ENCODE data around the gene RRN3. TPM values are rescaled to one million over a fixed set of nuclear protein-coding genes. Genes with fewer than 3 reads are reported as not detected.
"Not testable (repeated sequence)": the region's sequence is repeated elsewhere in the genome, so short reads cannot be mapped to it uniquely, and the experiment has no call there.

The RRN3 gene
- total RNA-seq, 1 experiment from 2014 or later, result 40.9 TPM

DNA sequence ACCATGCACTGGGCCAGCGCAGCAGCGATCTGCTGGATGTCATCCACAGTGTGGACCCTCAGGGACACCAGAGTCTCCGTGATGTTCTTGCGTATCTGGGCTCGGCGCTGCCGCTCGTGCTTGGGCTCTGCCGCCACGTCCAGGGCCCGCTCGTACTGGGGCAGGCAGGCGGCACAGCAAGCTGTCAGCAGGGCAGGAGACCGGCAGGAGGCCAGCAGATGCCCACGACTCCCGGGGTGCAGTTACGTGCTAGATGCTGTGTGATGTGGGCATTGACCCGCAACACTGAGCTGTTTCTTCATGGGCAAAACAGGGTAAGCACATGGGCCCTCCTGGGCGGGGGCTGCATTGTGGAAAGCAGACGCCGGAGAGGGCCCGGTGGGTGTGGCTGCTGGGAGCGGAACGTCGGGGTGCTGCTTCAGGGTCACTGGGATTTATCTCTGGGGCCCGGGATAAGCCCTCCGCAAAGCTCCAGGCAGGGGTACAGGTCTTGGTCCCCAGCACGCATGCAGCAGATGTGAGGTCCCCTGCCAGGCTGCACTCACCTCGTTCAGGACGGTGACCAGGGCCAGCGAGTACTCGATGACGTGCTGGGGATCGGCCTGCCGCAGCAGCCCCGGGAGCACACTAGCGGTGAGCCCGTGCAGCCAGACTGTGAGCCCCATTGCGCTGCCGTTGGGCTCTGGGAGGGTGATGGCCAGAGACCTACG lies 38.8 kb upstream of the RRN3 start:
- H2BK120ac ChIP-seq (ENCODE audit: low read depth, low read length, poor library complexity, severe bottlenecking); H4K20me1 ChIP-seq (ENCODE audit: control insufficient read depth, insufficient read depth, insufficient read length); H3K56ac ChIP-seq (ENCODE audit: insufficient read length, low read depth, low read length); H2BK12ac ChIP-seq (ENCODE audit: insufficient read length, low read depth, low read length); H3K27me3 ChIP-seq (ENCODE audit: insufficient read depth, low read length); H3T11ph ChIP-seq (ENCODE audit: low read length); H3K79me1 ChIP-seq (ENCODE audit: insufficient read depth, low read depth, low read length, poor library complexity, severe bottlenecking); H3K27ac ChIP-seq (ENCODE audit: insufficient read length, low read depth, low read length); H3K4me3 Mint-ChIP-seq; H2BK15ac ChIP-seq (ENCODE audit: low read depth, low read length); DNase-seq; H4K5ac ChIP-seq (ENCODE audit: insufficient read length, low read depth, low read length); H2AK5ac ChIP-seq (ENCODE audit: insufficient read length, low read length); H3K23me2 ChIP-seq (ENCODE audit: insufficient read length, low read depth, low read length, poor library complexity, severe bottlenecking); H2AFZ ChIP-seq (ENCODE audit: low read length); H3K9me3 Mint-ChIP-seq; H3K4me2 ChIP-seq (ENCODE audit: insufficient read depth, insufficient read length, low read length); H3K4me1 ChIP-seq (ENCODE audit: insufficient read depth, low read length); H3K14ac ChIP-seq (ENCODE audit: insufficient read depth, low read length); H3K4me1 Mint-ChIP-seq; H3K79me2 ChIP-seq (ENCODE audit: insufficient read depth, low read length); H3K18ac ChIP-seq (ENCODE audit: insufficient read length, low read depth, low read length); H3K4ac ChIP-seq (ENCODE audit: low read depth, low read length); H4K8ac ChIP-seq (replicated peaks; ENCODE audit: insufficient read length, low read depth, low read length); H3K9me3 ChIP-seq (ENCODE audit: control insufficient read depth, low read depth, low read length); H3K23ac ChIP-seq (ENCODE audit: insufficient read length, low read depth, low read length); H2BK20ac ChIP-seq (ENCODE audit: low read depth, low read length, poor library complexity, severe bottlenecking); H4K91ac ChIP-seq (ENCODE audit: insufficient read length, low read depth, low read length); H3K27ac Mint-ChIP-seq; H3K9ac ChIP-seq (ENCODE audit: extremely low read depth, insufficient read length, low read length); H3K27me3 Mint-ChIP-seq (ENCODE audit: low read depth); H2BK5ac ChIP-seq (ENCODE audit: insufficient read length, low read length): not testable (repeated sequence)
- WGBS (ENCODE audit: extremely low coverage, insufficient read length, low lambda C conversion rate), result no CpG with 5 or more reads among the region's 41 CpGs
- H3K36me3 Mint-ChIP-seq (ENCODE audit: insufficient read depth in 1 of 3, low read depth in 3 of 3), result peaks cover 3 to 22% (median 13%) of the 10 kb centered on the region in 3 experiments; a peak in 6 of 7 replicates

- not testable (repeated sequence) for H3K18ac ChIP-seq (ENCODE audit: insufficient read length, low read depth, low read length); H2BK15ac ChIP-seq (ENCODE audit: low read depth, low read length); H3K9me3 ChIP-seq (ENCODE audit: control insufficient read depth, low read depth, low read length); H4K91ac ChIP-seq (ENCODE audit: insufficient read length, low read depth, low read length); H3T11ph ChIP-seq (ENCODE audit: low read length); H3K4me2 ChIP-seq (ENCODE audit: insufficient read depth, insufficient read length, low read length); H2AK5ac ChIP-seq (ENCODE audit: insufficient read length, low read length); H3K27ac Mint-ChIP-seq; H4K8ac ChIP-seq (replicated peaks; ENCODE audit: insufficient read length, low read depth, low read length); H3K4ac ChIP-seq (ENCODE audit: low read depth, low read length); H3K27me3 Mint-ChIP-seq (ENCODE audit: low read depth); H2BK5ac ChIP-seq (ENCODE audit: insufficient read length, low read length); H3K79me2 ChIP-seq (ENCODE audit: insufficient read depth, low read length); H4K5ac ChIP-seq (ENCODE audit: insufficient read length, low read depth, low read length); H3K23ac ChIP-seq (ENCODE audit: insufficient read length, low read depth, low read length); DNase-seq; H3K4me1 Mint-ChIP-seq; H3K27me3 ChIP-seq (ENCODE audit: insufficient read depth, low read length); H3K56ac ChIP-seq (ENCODE audit: insufficient read length, low read depth, low read length); H3K27ac ChIP-seq (ENCODE audit: insufficient read length, low read depth, low read length); H3K79me1 ChIP-seq (ENCODE audit: insufficient read depth, low read depth, low read length, poor library complexity, severe bottlenecking); H3K4me3 Mint-ChIP-seq; H2AFZ ChIP-seq (ENCODE audit: low read length); H3K9ac ChIP-seq (ENCODE audit: extremely low read depth, insufficient read length, low read length); H2BK12ac ChIP-seq (ENCODE audit: insufficient read length, low read depth, low read length); H3K9me3 Mint-ChIP-seq; H2BK20ac ChIP-seq (ENCODE audit: low read depth, low read length, poor library complexity, severe bottlenecking); H3K4me1 ChIP-seq (ENCODE audit: insufficient read depth, low read length); H2BK120ac ChIP-seq (ENCODE audit: low read depth, low read length, poor library complexity, severe bottlenecking); H3K23me2 ChIP-seq (ENCODE audit: insufficient read length, low read depth, low read length, poor library complexity, severe bottlenecking); H4K20me1 ChIP-seq (ENCODE audit: control insufficient read depth, insufficient read depth, insufficient read length); H3K14ac ChIP-seq (ENCODE audit: insufficient read depth, low read length)
- WGBS (ENCODE audit: extremely low coverage, insufficient read length, low lambda C conversion rate), result no CpG with 5 or more reads among the region's 51 CpGs
- H3K36me3 Mint-ChIP-seq (ENCODE audit: insufficient read depth in 1 of 3, low read depth in 3 of 3), result peaks cover 3 to 26% (median 18%) of the 10 kb centered on the region in 3 experiments; a peak in 6 of 7 replicates
These were observed 37.0 kb upstream of the RRN3 start for GRCh38 chr16:15130943-15131700.

Data from H9 (cell line).